GM19099 (cell line): ENCODE data around the gene MAPRE2.

Experiments used
- POLR2A ChIP-seq: IDR thresholded peaks from 3 replicates; pipeline ENCODE4 v1.6.1; 2011; ENCODE audit warnings: low read depth; ENCODE audit not compliant: insufficient read length; ENCODE audit errors: extremely low read depth

MAPRE2 gene

DNA sequence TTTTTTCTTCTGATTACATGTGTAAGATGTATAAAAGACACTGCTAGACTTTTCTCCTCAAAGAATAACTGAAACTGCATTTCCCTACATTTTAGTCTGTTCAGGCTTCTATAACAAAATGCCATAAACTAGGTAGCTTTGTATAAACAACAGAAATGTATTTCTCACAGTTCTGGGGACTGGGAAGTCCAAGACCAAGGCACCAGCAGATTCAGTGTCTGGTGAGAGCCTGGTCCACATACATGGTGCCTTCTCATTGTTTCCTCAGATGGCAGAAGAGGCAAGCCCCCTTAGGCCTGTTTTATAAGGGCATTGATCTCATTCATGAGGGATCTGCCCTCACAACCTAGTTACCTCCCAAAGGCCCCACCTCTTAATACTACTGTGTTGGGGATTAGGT lies 71.5 kb downstream of the MAPRE2 start:
- TF ChIP-seq POLR2A: no peak

DNA sequence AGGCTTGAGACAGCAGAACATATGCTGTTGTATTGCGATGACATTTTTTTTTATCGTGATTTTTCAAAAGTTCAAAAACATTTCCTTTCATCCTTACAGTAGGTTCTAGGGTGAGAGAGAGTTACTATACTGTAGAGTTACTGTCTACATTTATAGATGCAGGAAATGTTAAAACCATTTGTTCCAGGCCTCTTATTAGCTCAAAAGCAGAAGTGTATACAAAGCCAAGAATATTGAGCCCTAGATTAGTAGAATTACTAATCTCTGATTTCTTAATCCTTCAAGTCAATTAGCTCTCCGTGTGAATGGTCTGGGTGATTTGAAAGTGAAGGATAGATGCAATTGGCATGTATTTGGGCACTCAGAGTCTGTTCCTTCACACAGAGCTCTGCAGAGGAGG lies 73.1 kb downstream of the MAPRE2 start:
- no peak for TF ChIP-seq POLR2A

DNA sequence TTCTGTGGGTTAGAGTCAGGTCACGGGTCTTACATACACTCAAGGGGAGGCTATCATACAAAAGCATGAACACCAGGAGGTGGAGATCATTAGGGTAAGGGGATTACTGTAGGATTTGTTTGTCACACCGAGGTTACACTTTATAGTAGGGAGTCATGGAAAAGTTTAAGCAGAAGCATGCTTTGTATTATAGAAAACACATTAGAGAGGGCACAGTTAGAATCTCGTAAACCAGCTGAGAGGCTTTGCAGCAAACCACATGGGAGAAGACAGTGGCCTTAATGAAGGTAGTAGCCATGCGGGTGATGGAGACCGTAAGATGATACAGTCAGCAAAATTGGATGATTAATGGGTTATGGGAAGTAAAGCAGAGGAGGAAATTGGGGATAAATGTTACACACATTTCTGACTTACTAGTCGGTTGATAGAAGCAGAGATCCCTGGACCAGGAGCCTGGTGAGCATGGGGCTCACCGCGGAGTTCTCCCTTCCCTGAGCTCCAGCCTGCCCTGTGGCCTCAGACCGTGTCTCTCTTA lies 75.6 kb downstream of the MAPRE2 start:
- no peak for TF ChIP-seq POLR2A

DNA sequence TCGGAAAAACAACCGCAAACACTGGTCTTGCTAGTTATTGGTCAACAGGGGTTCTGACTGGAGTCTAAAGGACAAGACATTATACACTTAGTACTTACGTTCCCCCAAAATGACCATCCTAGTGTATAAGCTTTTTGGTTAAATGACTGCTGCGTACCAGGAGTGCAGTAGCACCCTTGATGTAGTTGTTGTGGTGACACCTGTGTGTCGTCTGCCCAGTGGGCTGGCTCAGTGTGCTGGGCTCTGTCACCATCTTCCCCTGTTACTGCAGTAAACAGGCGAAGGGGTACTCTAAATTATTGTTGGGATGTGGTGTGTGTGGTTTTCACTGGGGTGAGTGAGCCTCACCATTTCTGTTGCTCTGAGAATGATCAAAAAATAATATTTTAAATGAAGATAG lies 76.2 kb downstream of the MAPRE2 start:
- no peak for TF ChIP-seq POLR2A

DNA sequence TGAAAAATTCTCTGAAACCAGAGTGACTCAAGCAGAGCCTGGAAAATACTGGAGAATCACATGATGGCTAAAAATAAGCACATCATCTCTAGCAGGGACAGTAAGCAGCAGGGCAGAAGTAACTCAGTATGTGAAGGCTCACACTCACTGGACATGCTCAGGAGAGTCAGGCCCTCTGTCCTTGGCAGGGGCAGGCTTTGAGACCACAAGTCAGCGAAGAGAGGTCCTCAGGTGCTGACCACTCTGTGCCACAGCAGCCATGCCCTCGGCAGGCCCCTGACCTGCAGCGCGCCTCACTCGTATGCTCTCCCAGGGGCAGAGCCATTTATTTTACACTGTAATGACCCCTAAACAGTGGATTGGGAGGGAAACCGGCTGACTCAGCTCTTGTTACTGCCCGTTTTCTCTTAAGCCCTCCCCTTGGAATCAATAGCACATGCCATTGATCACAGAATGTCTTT lies 76.8 kb downstream of the MAPRE2 start:
- no peak for TF ChIP-seq POLR2A

DNA sequence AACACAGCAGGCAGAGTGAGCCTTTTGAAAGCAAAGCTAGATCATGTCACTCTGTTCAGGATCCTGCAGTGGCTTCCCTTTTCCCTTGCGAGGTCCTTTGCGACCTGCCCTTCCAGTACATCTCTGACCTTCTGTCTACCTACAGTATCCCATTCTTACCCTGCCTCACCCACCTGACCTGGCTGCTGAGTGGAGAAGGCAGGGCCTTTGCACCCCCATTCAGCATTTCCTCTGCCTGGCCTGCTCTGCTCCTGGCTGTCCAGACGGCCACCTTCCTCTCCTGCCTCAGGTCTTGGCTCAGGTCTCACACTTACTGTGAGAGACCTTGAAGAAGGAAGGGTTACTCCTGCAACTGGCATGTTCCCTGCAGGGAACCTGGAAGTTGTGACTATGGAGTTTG lies 77.4 kb downstream of the MAPRE2 start:
- no peak for TF ChIP-seq POLR2A

DNA sequence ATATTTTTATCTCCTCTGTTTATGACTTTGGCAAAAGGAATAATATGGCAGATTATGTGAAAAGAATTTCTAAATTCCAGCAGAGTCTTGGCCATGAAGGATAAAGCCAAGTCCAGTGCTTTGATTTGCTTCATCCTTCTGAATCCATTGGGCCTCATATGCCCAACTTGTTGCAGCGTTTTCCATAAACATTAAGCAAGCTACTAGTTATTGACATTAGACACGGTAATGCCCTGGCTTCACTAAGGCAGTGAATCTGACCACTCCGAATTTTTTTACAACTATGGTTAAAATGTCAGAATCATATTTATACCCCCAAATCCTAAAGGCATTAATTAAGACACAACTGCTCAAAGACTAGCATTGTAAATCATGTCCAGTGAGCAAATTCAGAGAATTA lies 79.8 kb downstream of the MAPRE2 start:
- TF ChIP-seq POLR2A: no peak

DNA sequence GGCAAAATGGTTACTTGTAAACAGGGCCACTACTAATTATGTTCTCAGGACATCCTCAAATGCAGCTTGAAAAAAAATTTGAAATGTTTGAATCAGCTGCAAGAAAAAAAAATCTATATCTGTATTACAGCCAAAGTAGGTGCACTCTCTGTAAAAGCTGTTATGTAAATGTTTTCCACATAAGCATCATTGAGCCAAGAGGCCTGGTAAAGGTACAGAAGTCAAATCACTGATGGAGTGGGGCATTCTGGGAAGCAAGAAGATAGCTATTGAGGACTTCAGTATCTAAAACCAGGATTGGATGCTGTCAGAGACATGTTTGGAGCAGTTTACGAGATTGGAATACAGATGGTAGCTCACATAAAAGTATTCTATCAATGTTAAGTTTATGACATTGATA lies 80.3 kb downstream of the MAPRE2 start:
- TF ChIP-seq POLR2A: no peak

DNA sequence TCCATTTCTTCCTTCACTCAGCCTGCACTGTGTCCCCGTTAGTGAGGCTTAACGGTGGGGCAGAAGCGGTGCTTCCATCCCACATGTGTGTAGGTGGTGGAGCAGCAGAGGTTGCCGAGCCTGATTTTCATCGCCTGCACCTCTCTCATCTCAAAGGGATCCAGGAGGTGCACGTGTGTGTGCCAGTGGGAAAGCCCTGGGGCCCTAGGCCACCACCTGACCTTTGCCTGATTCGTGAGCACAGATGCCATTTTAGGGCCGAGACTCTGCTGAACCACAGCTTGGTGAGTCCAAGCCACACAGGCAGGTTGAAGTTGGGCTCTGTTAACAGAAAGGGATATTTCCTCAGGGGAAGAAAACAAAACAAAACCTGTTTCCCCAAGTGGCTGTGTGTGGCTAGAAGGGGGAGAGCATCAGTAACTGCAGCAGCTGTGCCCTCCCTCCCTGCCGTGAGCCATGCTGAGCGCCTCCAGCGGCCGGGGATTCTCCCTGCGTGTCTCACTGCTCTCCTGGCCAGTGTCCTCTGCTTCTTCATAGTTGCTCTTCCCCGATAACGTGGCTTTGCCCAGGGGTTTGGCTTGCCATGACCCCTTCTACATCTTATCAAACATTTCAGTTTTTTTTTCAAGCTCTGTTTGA lies 81.5 kb downstream of the MAPRE2 start:
- TF ChIP-seq POLR2A: no peak

DNA sequence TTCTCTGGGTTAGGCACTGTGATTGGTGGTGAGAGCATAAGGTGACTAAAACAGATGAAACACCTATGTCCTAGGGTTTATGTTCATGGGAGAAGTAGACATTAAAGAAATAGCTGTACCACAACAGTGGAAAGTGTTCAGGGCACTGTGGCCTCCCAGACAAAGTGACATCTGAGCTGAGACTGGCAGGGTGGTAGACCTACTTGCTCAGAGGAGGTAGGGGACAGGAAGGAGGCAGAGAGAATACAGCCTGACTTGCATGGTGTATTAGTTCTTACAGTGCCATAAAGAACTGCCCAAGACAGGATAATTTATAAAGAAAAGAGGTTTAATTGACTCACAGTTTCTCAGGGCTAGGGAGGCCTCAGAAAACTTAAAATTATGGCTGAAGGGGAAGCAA lies 82.6 kb downstream of the MAPRE2 start:
- no peak for TF ChIP-seq POLR2A

DNA sequence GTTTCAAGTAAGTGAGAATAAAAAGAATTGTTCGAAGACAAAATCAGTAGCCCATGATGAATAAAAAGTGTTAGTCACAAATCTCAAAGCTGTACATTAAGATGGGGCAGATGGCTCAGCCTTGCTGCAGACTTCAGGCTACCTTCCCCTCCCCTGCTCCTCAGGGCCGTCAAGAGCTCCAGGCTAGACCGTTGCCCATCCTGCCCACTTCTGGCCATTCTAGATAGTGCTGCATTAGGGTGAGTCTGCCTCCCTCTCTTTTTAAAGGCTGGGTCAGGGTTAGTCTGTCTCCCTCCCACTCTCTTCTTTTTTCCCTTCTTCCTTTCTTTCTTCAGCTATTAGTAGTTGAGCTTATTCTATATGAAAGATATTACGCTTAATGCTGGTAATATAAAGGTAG lies 86.0 kb downstream of the MAPRE2 start:
- TF ChIP-seq POLR2A: no peak

DNA sequence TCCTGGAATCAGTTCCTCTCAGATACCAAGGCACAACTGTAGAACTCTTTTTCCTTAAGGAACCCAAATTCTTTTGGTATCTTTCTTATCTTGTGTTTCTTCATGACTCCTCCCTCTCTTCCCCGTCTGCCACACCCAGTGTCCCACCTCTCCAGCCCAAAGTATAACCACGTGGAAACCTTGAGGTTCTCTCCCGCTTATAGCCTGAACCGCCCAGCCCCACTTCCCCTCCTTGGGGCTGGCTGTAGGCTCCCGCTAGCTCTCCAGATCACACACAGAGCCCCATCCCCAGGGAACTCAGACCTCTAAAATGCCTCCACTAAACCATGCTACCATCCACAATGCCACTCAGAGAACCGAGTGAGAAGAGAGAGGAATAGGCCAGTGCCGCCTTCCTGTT lies 87.5 kb downstream of the MAPRE2 start:
- TF ChIP-seq POLR2A: no peak

DNA sequence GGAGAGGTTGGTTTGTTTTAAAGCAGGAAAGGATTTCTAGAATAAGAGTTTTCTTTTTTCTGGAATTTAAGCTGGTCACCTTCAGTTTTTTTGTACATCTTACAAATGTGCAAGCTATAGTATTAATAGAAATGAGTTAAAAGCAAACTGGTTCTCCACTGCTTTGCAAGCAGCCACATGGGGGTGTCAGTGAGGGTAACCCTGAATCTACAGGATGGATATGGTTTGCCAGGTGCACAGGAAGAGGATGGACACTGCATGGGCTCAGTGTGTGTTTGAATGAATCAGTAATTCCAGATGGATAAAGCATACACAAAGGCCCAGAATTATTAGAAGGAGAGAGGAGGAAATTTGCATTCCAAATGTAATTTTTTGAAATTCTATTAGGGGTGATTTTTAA lies 89.0 kb downstream of the MAPRE2 start:
- TF ChIP-seq POLR2A: no peak

DNA sequence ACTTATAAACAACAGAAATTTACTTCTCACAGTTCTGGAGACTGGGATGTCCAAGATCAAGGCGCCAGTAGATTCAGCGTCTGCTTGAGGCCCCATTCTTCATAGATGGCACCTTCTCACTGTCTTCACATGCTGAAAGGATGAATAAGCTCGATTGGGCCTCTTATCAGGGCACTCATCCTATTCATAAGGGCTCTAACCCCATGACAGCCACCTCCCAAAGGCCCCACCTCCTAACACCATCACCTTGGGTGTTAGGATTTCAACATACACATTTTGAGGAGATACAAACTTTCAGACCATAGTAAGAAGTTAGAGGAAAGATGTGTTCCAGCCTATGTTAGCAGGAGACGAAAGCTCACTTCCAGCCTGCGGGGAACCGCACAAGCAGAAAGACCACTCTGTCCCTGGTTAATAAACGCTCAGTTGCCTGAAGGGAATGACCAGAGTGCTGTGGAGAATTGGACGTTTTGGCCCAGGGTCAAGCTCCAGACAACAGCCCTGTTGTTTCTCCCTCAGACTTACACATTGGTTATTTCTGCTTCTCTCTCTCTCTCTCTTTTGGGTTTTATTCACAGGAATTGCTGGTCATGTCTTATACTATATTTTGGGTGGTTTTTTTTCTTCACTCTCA lies 90.3 kb downstream of the MAPRE2 start:
- TF ChIP-seq POLR2A: no peak

DNA sequence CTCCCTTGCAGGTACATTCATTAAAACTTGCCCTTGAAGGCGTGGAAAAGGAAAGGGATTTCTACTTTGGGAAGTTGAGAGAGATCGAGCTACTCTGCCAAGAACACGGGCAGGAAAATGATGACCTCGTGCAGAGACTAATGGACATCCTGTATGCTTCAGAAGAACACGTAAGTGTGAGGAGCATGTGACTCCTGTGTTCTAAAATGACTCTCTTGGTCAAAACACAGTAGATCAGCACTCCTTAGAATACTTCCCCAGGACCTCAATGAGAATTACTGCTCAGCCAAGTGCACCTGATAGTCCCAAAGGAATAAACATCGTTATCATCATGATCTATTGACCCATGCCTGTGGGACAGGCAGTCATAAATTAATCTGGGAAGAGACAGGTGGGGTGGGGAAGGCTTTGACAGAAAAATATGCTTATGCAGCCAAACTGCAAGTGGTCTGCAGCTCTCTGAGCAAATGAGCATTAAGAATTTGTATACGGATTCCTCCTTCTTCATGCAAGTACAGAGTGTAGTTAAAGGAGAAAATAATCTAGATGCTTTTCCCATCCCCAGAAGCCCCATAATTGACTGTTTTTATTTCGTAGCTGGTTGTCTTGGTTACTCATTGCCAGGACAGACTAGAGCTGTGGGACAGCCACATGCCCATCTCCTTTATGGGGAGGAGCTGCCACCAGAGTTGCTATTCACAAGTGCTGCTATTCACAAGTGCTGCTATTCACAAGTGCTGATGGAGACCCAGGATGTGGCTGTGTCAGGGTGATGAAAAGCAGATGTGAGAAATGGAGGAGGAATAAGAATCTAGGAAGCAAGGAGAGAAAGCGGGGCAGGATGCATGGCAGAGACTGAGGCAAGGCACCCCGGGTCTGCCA lies 91.0 kb downstream of the MAPRE2 start:
- no peak for TF ChIP-seq POLR2A
